ENCODE measurements around the gene MAP3K5. TPM values are rescaled to one million over a fixed set of nuclear protein-coding genes. Genes with fewer than 3 reads are reported as not detected.

Gene MAP3K5
- total and polyA plus RNA-seq, 9 donors: 37.0 to 217 (median 80.2) TPM

DNA sequence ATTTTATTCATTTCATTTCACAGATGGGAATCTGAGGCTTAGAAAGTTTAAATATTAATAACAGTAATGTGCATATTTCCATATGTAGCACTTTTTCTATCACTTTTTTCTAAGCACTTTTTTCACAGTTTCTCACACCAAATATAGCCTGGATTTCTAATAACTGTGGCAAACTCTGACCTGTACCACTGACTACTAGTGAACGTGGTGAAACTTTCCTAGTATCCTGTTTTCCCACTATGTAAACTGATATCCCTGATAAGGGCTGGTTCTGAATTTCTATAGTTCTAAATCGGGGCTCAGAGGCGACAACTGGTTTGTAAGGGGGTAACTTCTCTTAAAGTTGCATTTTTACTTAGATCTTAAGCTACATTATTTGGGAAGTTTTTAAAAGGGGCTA lies 274.7 kb downstream of the MAP3K5 start:
- no peak for DNase-seq
- Histone ChIP-seq H3K36me3 (no peaks in the 10 kb centered on the region), H3K4me1 (ENCODE audit: insufficient read depth) (no peaks in the 10 kb centered on the region), H3K4me3 (no peak overlapping the region), H3K9me3 (no peaks in the 10 kb centered on the region), H3K27me3 (no peaks in the 10 kb centered on the region), H3K27ac (no peak overlapping the region)
- no peak for TF ChIP-seq POLR2A (IDR thresholded peaks at IDR 0.05)
- TF ChIP-seq EP300 (IDR thresholded peaks at IDR 0.05): no peak
- no peak for TF ChIP-seq CTCF (IDR thresholded peaks at IDR 0.05)
- WGBS, 3 donors: 81 to 83% (median 81%) methylated on average over 3 of the region's 3 CpGs
- intact Hi-C loops (cut with DNase I): no loop called here

GRCh38 chr6:136517002-136517401 lies 275.3 kb downstream of the MAP3K5 start:
- intact Hi-C loops (cut with DNase I): no loop called here

DNA sequence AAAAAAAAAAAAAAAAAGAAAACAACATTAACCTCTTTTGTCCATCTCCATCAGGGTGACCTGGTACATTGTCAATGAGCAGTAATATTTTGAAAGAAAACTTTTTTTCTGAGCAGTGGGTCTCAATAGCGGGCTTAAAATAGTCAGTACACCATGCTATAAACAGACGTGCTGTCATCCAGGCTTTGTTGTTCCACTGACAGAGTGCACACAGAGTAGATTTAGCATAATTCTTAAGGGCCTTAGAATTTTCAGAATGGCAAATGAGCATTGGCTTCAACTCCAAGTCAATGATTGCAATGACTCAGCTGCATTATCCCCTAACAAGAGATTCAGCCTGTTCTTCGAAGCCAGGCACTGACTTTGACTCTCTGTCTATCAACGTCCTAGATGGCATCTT lies 277.7 kb downstream of the MAP3K5 start:
- Histone ChIP-seq H3K27ac (no peak overlapping the region), H3K4me3 (no peak overlapping the region), H3K27me3 (no peaks in the 10 kb centered on the region), H3K4me1 (ENCODE audit: insufficient read depth) (no peaks in the 10 kb centered on the region), H3K36me3 (no peaks in the 10 kb centered on the region), H3K9me3 (no peaks in the 10 kb centered on the region)
- DNase-seq: no peak
- no peak for TF ChIP-seq POLR2A (IDR thresholded peaks at IDR 0.05)
- TF ChIP-seq EP300 (IDR thresholded peaks at IDR 0.05): no peak
- no peak for TF ChIP-seq CTCF (IDR thresholded peaks at IDR 0.05)
- 89 to 92% (median 89%) methylated on average over 4 of the region's 4 CpGs for WGBS, 3 donors
- intact Hi-C loops (cut with DNase I): no loop called here

More at GRCh38 chr6:136517002-136517401, 275.3 kb downstream of the MAP3K5 start:
- H3K4me3 ChIP-seq: no peak overlapping the region
- H3K9me3 ChIP-seq: no peaks in the 10 kb centered on the region
- no peaks in the 10 kb centered on the region for H3K36me3 ChIP-seq
- no peak for TF ChIP-seq EP300 (IDR thresholded peaks at IDR 0.05)
- no peak for TF ChIP-seq CTCF (IDR thresholded peaks at IDR 0.05)
- TF ChIP-seq POLR2A (IDR thresholded peaks at IDR 0.05): no peak
- DNase-seq: no peak
- H3K27ac ChIP-seq: no peak overlapping the region
- no peaks in the 10 kb centered on the region for H3K27me3 ChIP-seq
- no peaks in the 10 kb centered on the region for H3K4me1 ChIP-seq (ENCODE audit: insufficient read depth)

DNA sequence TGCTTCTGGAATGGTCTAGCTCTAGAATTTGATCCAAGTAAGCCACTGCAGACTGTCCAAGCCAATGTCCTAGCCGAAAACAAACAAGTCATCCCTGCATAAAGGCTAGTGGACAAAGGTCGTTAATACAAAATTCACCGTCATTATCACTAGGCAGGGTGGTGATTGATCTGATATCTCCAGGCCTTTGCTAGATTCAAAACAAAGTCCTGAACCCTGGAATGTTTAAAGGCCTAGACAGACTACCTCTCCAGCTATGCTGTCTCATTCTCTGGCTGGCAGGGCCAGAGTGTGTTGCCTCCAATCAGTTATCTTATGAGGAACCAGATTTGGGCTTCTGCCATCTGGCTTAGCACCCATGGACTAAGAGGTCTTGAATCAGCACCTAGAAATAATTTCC lies 280.4 kb downstream of the MAP3K5 start:
- TF ChIP-seq POLR2A (IDR thresholded peaks at IDR 0.05) (no peak), CTCF (IDR thresholded peaks at IDR 0.05) (no peak), EP300 (IDR thresholded peaks at IDR 0.05) (no peak)
- H3K4me3 ChIP-seq: no peak overlapping the region
- no peaks in the 10 kb centered on the region for H3K4me1 ChIP-seq (ENCODE audit: insufficient read depth)
- no peak overlapping the region for H3K27ac ChIP-seq
- no peaks in the 10 kb centered on the region for H3K9me3 ChIP-seq
- no peaks in the 10 kb centered on the region for H3K36me3 ChIP-seq
- no peak for DNase-seq
- intact Hi-C loops (cut with DNase I): no loop called here
- WGBS, 3 donors: 62 to 76% (median 74%) methylated on average over 3 of the region's 3 CpGs
- H3K27me3 ChIP-seq: no peaks in the 10 kb centered on the region

DNA sequence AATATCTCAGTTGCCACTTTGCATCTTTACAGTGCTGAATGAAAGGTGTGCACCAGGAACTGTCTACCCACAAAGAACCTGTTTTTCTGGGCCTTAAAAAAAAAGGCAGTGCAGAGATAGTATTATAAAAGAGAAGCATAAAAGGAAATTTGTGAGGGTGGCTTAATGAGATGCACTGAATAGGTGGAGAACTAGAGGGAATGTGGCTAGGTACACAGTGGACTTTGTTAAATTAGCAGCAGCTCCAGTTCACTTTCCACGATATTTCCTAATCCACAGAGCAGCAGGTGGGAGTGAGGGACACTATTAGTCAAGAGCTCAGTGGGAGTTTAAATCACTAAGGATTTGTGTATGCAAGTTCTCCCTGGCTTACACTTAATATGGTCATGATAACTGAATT lies 280.9 kb downstream of the MAP3K5 start:
- intact Hi-C loops (cut with DNase I): no loop called here
- TF ChIP-seq CTCF (IDR thresholded peaks at IDR 0.05) (no peak), EP300 (IDR thresholded peaks at IDR 0.05) (no peak), POLR2A (IDR thresholded peaks at IDR 0.05) (no peak)
- DNase-seq: no peak

More for the DNA sequence above, 280.9 kb downstream of the MAP3K5 start:
- Histone ChIP-seq H3K27ac (no peak overlapping the region), H3K4me3 (no peak overlapping the region), H3K27me3 (no peaks in the 10 kb centered on the region), H3K4me1 (ENCODE audit: insufficient read depth) (no peaks in the 10 kb centered on the region), H3K9me3 (no peaks in the 10 kb centered on the region), H3K36me3 (no peaks in the 10 kb centered on the region)
- 20 to 36% (median 22%) methylated on average over 1 of the region's 1 CpG for WGBS, 3 donors
